Vagina (tissue), 2 donors: ENCODE measurements around the gene PPFIBP1. TPM values are rescaled to one million over a fixed set of nuclear protein-coding genes. Genes with fewer than 3 reads are reported as not detected.

ENCODE experiments used
- DNase-seq, 2 donors: peaks; one replicate each; pipeline ENCODE4 v3.0.0-alpha.2; 2017; ENCODE audit errors: extremely low spot score in 2 of 2
- H3K27ac ChIP-seq: fragments of 200-600 bp; sonication (generic); one replicate; pipeline ENCODE4 v1.5.1; 2019
- H3K27me3 ChIP-seq: fragments of 200-600 bp; sonication (generic); one replicate; pipeline ENCODE4 v1.5.1; 2019
- H3K36me3 ChIP-seq, 2 donors: fragments of 200-600 bp; sonication (generic); one replicate each; pipeline ENCODE4 v1.5.1; 2017 to 2019
- H3K4me1 ChIP-seq: fragments of 200-600 bp; sonication (generic); one replicate; pipeline ENCODE4 v1.5.1; 2019
- H3K4me3 ChIP-seq, 2 donors: fragments of 200-600 bp; sonication (generic); 1 replicate in 1 of 2; 2 replicates in 1 of 2; pipeline ENCODE4 v1.5.1; 2016 to 2019
- H3K9me3 ChIP-seq: fragments of 200-600 bp; sonication (generic); one replicate; pipeline ENCODE4 v1.5.1; 2019
- CTCF ChIP-seq, 3 experiments: fragments of 450-650 bp in 2 of 3; fragments of 200-600 bp in 1 of 3; sonication (generic) in 1 of 3; IDR thresholded peaks; one replicate each; pipeline ENCODE4 v1.5.1; 2017 to 2019; ENCODE audit warnings: antibody characterized with exemption in 3 of 3, mild to moderate bottlenecking in 2 of 3, moderate library complexity in 2 of 3
- POLR2A ChIP-seq, 2 donors: fragments of 450-650 bp; IDR thresholded peaks; one replicate each; pipeline ENCODE4 v1.6.1; 2017; ENCODE audit warnings: antibody characterized with exemption in 2 of 2, mild to moderate bottlenecking in 2 of 2, moderate library complexity in 2 of 2
- POLR2AphosphoS5 ChIP-seq, 2 donors: sonication (generic); formaldehyde crosslinking; IDR thresholded peaks; one replicate each; pipeline ENCODE4 v1.9.0; 2017; ENCODE audit warnings: antibody characterized with exemption in 2 of 2, mild to moderate bottlenecking in 2 of 2, low read depth in 1 of 2; ENCODE audit not compliant: insufficient read depth in 1 of 2
- intact Hi-C: fragments of 100-400 bp; cut with DNase I; formaldehyde crosslinking; loops from one replicate; pipeline ENCODE4 v1.15.1; 2023
- total RNA-seq: library from RNA; depleted of rRNA; stranded (reverse); fragments of >200 nt; gene quantifications from one replicate; pipeline ENCODE4 v1.2.3, GENCODE V29; 2016

PPFIBP1 gene
- total RNA-seq, 1 donor from 2014 or later: 101 TPM

GRCh38 chr12:27604431-27604830 is 80.4 kb downstream of the PPFIBP1 start:
- Histone ChIP-seq H3K9me3 (no peaks in the 10 kb centered on the region), H3K27ac (no peak overlapping the region), H3K27me3 (no peaks in the 10 kb centered on the region), H3K4me3 (no peak overlapping the region), H3K4me1 (peaks cover 36% of the 10 kb centered on the region), H3K36me3 (no peaks in the 10 kb centered on the region)
- no peak for DNase-seq
- intact Hi-C loops: no loop called here
- no peak for TF ChIP-seq CTCF (IDR thresholded peaks at IDR 0.05)
- no peak for TF ChIP-seq POLR2A (IDR thresholded peaks at IDR 0.05)
- no peak for TF ChIP-seq POLR2AphosphoS5 (IDR thresholded peaks at IDR 0.05; ENCODE audit: insufficient read depth in 1 of 2, low read depth in 1 of 2)

GRCh38 chr12:27606986-27607385 is 83.0 kb downstream of the PPFIBP1 start:
- H3K4me3 ChIP-seq: no peak overlapping the region
- H3K4me1 ChIP-seq: peaks cover 60% of the 10 kb centered on the region
- H3K27ac ChIP-seq: peak overlapping the region; percentile 14
- no peaks in the 10 kb centered on the region for H3K9me3 ChIP-seq
- DNase-seq: no peak
- intact Hi-C loops: no loop called here
- no peak for TF ChIP-seq CTCF (IDR thresholded peaks at IDR 0.05)
- no peak for TF ChIP-seq POLR2A (IDR thresholded peaks at IDR 0.05)
- TF ChIP-seq POLR2AphosphoS5 (IDR thresholded peaks at IDR 0.05; ENCODE audit: insufficient read depth in 1 of 2, low read depth in 1 of 2): no peak
- H3K27me3 ChIP-seq: no peaks in the 10 kb centered on the region
- H3K36me3 ChIP-seq: no peaks in the 10 kb centered on the region

- peak overlapping the region; percentile 14 for H3K27ac ChIP-seq
- no peak for DNase-seq
- no peaks in the 10 kb centered on the region for H3K27me3 ChIP-seq
- H3K4me1 ChIP-seq: peaks cover 66% of the 10 kb centered on the region
- no peak for TF ChIP-seq POLR2AphosphoS5 (IDR thresholded peaks at IDR 0.05; ENCODE audit: insufficient read depth in 1 of 2, low read depth in 1 of 2)
- TF ChIP-seq POLR2A (IDR thresholded peaks at IDR 0.05): no peak
- TF ChIP-seq CTCF (IDR thresholded peaks at IDR 0.05): no peak
- no peak overlapping the region for H3K4me3 ChIP-seq
- H3K36me3 ChIP-seq: no peaks in the 10 kb centered on the region
- intact Hi-C loops: no loop called here
- no peaks in the 10 kb centered on the region for H3K9me3 ChIP-seq
Measured at GRCh38 chr12:27607591-27607990, 83.6 kb downstream of the PPFIBP1 start.

- DNase-seq: no peak
- Histone ChIP-seq H3K9me3 (no peaks in the 10 kb centered on the region), H3K4me1 (peaks cover 58% of the 10 kb centered on the region), H3K36me3 (no peaks in the 10 kb centered on the region), H3K4me3 (no peak overlapping the region), H3K27ac (peak overlapping the region; percentile 39), H3K27me3 (no peaks in the 10 kb centered on the region)
- intact Hi-C loops: no loop called here
- no peak for TF ChIP-seq POLR2A (IDR thresholded peaks at IDR 0.05)
- no peak for TF ChIP-seq POLR2AphosphoS5 (IDR thresholded peaks at IDR 0.05; ENCODE audit: insufficient read depth in 1 of 2, low read depth in 1 of 2)
- TF ChIP-seq CTCF (IDR thresholded peaks at IDR 0.05): no peak
Measured at GRCh38 chr12:27608890-27609289, 84.9 kb downstream of the PPFIBP1 start.

GRCh38 chr12:27610374-27610773 is 86.4 kb downstream of the PPFIBP1 start:
- intact Hi-C loops: no loop called here
- TF ChIP-seq POLR2A (IDR thresholded peaks at IDR 0.05): no peak
- TF ChIP-seq POLR2AphosphoS5 (IDR thresholded peaks at IDR 0.05; ENCODE audit: insufficient read depth in 1 of 2, low read depth in 1 of 2): peak in 1 of 2 donors; percentile 67
- Histone ChIP-seq H3K36me3 (no peaks in the 10 kb centered on the region), H3K4me3 (no peak overlapping the region), H3K4me1 (peaks cover 70% of the 10 kb centered on the region), H3K27me3 (no peaks in the 10 kb centered on the region), H3K27ac (no peak overlapping the region), H3K9me3 (no peaks in the 10 kb centered on the region)
- DNase-seq: no peak
